Testis (tissue), 2 donors: ENCODE results near the gene AP2A2.

ENCODE experiments used
- CTCF ChIP-seq, 3 experiments: fragments of 450-650 bp in 2 of 3; fragments of 200-600 bp in 1 of 3; sonication (generic) in 1 of 3; IDR thresholded peaks; one replicate each; pipeline ENCODE4 v1.5.1; 2016 to 2019; ENCODE audit warnings: antibody characterized with exemption in 3 of 3, mild to moderate bottlenecking in 2 of 3, moderate library complexity in 1 of 3
- POLR2A ChIP-seq: fragments of 450-650 bp; IDR thresholded peaks from one replicate; pipeline ENCODE4 v1.6.1; 2017; ENCODE audit warnings: antibody characterized with exemption, mild to moderate bottlenecking, moderate library complexity

GRCh38 chr11:968822-969221 lies 43.2 kb downstream of the AP2A2 start:
- no peak for TF ChIP-seq CTCF (IDR thresholded peaks at IDR 0.05)
- TF ChIP-seq POLR2A: no peak
